ENCODE results near the gene P3H4.

DNA sequence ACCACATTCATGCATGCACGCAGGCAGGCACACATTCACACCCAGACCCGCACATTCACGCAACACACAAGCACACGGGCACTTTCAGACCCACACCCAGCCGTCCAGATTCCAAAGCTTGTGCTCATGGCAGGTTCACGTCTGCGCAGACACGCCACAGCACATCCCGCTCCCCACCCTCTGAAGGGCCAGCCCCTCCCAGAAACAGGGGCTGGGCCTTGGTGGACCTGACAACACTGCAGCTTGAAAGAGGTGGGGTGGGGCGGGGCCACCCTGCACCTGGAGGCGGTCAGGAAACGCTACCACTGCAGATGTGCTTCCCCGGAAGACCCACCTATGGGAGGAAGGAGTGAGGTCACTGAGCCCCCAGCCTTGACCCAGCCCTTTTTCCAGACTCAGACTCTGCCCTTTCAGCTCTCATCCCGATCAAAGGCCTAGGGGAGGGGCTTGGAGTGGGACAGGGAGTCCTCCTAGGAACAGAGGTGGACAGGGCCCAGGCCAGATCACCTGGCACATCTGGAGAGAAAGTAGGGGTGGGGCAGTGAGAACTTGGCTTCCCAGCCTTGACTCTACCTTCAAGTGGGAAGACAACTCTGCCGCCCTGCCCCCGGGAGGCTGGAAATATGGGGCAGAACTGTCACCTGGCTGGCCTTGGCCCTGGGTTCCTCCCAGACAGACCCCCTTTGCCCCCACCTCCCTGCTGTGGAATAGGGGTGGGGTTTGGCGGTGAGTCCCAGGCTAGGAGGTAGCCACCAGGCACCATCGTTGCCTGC is 11.0 kb downstream of the P3H4 start:
- TF ChIP-seq, protein P1, sequence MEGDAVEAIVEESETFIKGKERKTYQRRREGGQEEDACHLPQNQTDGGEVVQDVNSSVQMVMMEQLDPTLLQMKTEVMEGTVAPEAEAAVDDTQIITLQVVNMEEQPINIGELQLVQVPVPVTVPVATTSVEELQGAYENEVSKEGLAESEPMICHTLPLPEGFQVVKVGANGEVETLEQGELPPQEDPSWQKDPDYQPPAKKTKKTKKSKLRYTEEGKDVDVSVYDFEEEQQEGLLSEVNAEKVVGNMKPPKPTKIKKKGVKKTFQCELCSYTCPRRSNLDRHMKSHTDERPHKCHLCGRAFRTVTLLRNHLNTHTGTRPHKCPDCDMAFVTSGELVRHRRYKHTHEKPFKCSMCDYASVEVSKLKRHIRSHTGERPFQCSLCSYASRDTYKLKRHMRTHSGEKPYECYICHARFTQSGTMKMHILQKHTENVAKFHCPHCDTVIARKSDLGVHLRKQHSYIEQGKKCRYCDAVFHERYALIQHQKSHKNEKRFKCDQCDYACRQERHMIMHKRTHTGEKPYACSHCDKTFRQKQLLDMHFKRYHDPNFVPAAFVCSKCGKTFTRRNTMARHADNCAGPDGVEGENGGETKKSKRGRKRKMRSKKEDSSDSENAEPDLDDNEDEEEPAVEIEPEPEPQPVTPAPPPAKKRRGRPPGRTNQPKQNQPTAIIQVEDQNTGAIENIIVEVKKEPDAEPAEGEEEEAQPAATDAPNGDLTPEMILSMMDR (IDR thresholded peaks at IDR 0.05) = no peak
- TF ChIP-seq EP300 (IDR thresholded peaks at IDR 0.05) = no peak

Measured in upper lobe of left lung (tissue), 4 donors.